ENCODE results near the gene GAB2.

DNA sequence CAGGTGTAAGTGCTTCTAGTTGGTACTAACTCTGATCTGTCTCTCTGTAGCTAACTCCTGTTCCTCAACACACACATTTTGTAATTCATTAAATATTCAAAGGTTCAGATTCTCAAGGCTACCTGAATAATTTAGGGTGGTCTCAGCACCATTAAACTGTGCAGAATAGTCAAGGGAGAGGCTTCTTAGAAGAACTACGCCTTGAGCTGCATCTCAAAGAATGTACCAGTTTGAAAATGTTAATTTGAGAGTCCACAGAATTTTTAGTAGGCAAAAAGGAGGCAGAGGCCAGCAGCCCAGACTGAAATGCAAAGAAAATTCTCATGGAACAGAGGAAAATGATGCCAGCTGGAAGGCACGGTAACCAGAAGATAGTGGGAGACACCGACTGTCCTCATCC is 72.2 kb downstream of the GAB2 start:
- TF ChIP-seq, protein P1, sequence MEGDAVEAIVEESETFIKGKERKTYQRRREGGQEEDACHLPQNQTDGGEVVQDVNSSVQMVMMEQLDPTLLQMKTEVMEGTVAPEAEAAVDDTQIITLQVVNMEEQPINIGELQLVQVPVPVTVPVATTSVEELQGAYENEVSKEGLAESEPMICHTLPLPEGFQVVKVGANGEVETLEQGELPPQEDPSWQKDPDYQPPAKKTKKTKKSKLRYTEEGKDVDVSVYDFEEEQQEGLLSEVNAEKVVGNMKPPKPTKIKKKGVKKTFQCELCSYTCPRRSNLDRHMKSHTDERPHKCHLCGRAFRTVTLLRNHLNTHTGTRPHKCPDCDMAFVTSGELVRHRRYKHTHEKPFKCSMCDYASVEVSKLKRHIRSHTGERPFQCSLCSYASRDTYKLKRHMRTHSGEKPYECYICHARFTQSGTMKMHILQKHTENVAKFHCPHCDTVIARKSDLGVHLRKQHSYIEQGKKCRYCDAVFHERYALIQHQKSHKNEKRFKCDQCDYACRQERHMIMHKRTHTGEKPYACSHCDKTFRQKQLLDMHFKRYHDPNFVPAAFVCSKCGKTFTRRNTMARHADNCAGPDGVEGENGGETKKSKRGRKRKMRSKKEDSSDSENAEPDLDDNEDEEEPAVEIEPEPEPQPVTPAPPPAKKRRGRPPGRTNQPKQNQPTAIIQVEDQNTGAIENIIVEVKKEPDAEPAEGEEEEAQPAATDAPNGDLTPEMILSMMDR (IDR thresholded peaks at IDR 0.05) = no peak
- TF ChIP-seq POLR2A (IDR thresholded peaks at IDR 0.05) = no peak
